WTC11 (cell line): ENCODE data around the gene SLC7A8. TPM values are rescaled to one million over a fixed set of nuclear protein-coding genes. Genes with fewer than 3 reads are reported as not detected.

Experiments used
- ATAC-seq: fragments of 200-7000 bp; cut with Tn5 transposase; 2 replicates; pipeline ENCODE4 v1.10.0; 2021; ENCODE audit warnings: mild to moderate bottlenecking, moderate library complexity
- CTCF ChIA-PET: fragments of 300-600 bp; sonication (Branson Sonifier 250); formaldehyde crosslinking; loops from one replicate; lab custom pipeline; 2021; ENCODE audit warnings: antibody characterized with exemption; lab: Charles Lee
- POLR2A ChIA-PET: fragments of 350-600 bp; sonication (Branson Sonifier 250); formaldehyde crosslinking; loops from one replicate; lab custom pipeline; 2021; ENCODE audit warnings: antibody characterized with exemption; lab: Charles Lee
- DNase-seq: peaks from one replicate; pipeline ENCODE4 v3.0.0; 2021; ENCODE audit warnings: low spot score
- H3K27ac Mint-ChIP-seq: 2 replicates; pipeline ENCODE4 v1.8.0; 2021; ENCODE audit warnings: mixed read lengths
- H3K27me3 Mint-ChIP-seq: 2 replicates; pipeline ENCODE4 v1.8.0; 2021; ENCODE audit warnings: low read depth, mild to moderate bottlenecking, moderate library complexity, mixed read lengths
- H3K36me3 Mint-ChIP-seq: 2 replicates; pipeline ENCODE4 v1.8.0; 2021; ENCODE audit warnings: mixed read lengths
- H3K4me1 Mint-ChIP-seq: 2 replicates; pipeline ENCODE4 v1.8.0; 2022; ENCODE audit warnings: mixed read lengths
- H3K4me3 Mint-ChIP-seq: 2 replicates; pipeline ENCODE4 v1.8.0; 2021; ENCODE audit warnings: mild to moderate bottlenecking, moderate library complexity, mixed read lengths
- H3K9me3 Mint-ChIP-seq: 2 replicates; pipeline ENCODE4 v1.8.0; 2021; ENCODE audit warnings: mixed read lengths
- ATF1 ChIP-seq: sonication (generic); formaldehyde crosslinking; IDR thresholded peaks from 2 replicates; pipeline ENCODE4 v1.8.1; 2023; ENCODE audit warnings: mild to moderate bottlenecking, moderate library complexity, missing genetic modification reagents
- CBFB ChIP-seq: sonication (generic); formaldehyde crosslinking; IDR thresholded peaks from 2 replicates; pipeline ENCODE4 v1.8.1; 2022; ENCODE audit warnings: mild to moderate bottlenecking, low read depth, missing genetic modification reagents
- CREB1 ChIP-seq: sonication (generic); formaldehyde crosslinking; IDR thresholded peaks from 2 replicates; pipeline ENCODE4 v1.8.0; 2023; ENCODE audit warnings: mild to moderate bottlenecking, missing genetic modification reagents
- ELF4 ChIP-seq: sonication (generic); formaldehyde crosslinking; IDR thresholded peaks from 2 replicates; pipeline ENCODE4 v1.8.1; 2022; ENCODE audit warnings: low read depth, mild to moderate bottlenecking, moderate library complexity, missing genetic modification reagents
- ESRRA ChIP-seq: sonication (generic); formaldehyde crosslinking; IDR thresholded peaks from 2 replicates; pipeline ENCODE4 v1.8.1; 2022; ENCODE audit warnings: mild to moderate bottlenecking, missing genetic modification reagents, borderline replicate concordance
- ETV6 ChIP-seq: sonication (generic); formaldehyde crosslinking; IDR thresholded peaks from 2 replicates; pipeline ENCODE4 v1.8.1; 2022; ENCODE audit warnings: mild to moderate bottlenecking, missing genetic modification reagents
- GABPB1 ChIP-seq: sonication (generic); formaldehyde crosslinking; IDR thresholded peaks from 2 replicates; pipeline ENCODE4 v1.8.1; 2023; ENCODE audit warnings: mild to moderate bottlenecking, missing genetic modification reagents
- NFYB ChIP-seq: sonication (generic); formaldehyde crosslinking; conservative IDR thresholded peaks from 2 replicates; pipeline ENCODE4 v1.8.0; 2022; ENCODE audit warnings: low read depth, missing genetic modification reagents
- SP1 ChIP-seq: sonication (generic); formaldehyde crosslinking; conservative IDR thresholded peaks from 2 replicates; pipeline ENCODE4 v1.8.1; 2022; ENCODE audit warnings: missing genetic modification reagents
- TP53 ChIP-seq: sonication (generic); formaldehyde crosslinking; IDR thresholded peaks from 2 replicates; pipeline ENCODE4 v1.8.1; 2023; ENCODE audit warnings: mild to moderate bottlenecking, missing genetic modification reagents
- total RNA-seq: library from RNA; stranded (reverse); gene quantifications from 3 replicates; pipeline ENCODE4 v1.2.3, GENCODE V29; 2021
- TF ChIP-seq, protein P1 (sequence below): sonication (generic); formaldehyde crosslinking; conservative IDR thresholded peaks from 2 replicates; pipeline ENCODE4 v1.8.1; 2022; ENCODE audit warnings: mild to moderate bottlenecking, missing genetic modification reagents
- TF ChIP-seq, protein P2 (sequence below): sonication (generic); formaldehyde crosslinking; IDR thresholded peaks from 2 replicates; pipeline ENCODE4 v1.8.1; 2023; ENCODE audit warnings: mild to moderate bottlenecking, missing genetic modification reagents, moderate library complexity
- TF ChIP-seq, protein P3 (sequence below): sonication (generic); formaldehyde crosslinking; IDR thresholded peaks from 2 replicates; pipeline ENCODE4 v1.8.0; 2022; ENCODE audit warnings: mild to moderate bottlenecking, missing genetic modification reagents
- TF ChIP-seq, protein P4 (sequence below): sonication (generic); formaldehyde crosslinking; IDR thresholded peaks from 2 replicates; pipeline ENCODE4 v1.8.0; 2023; ENCODE audit warnings: mild to moderate bottlenecking, missing genetic modification reagents
- TF ChIP-seq, protein P5 (sequence below): fragments of 250-450 bp; sonication (Bioruptor Pico); IDR thresholded peaks from 2 replicates; pipeline ENCODE4 v1.9.0; 2021; ENCODE audit warnings: moderate library complexity, mild to moderate bottlenecking, inconsistent platforms, borderline replicate concordance
- TF ChIP-seq, protein P6 (sequence below): fragments of 250-450 bp; sonication (Bioruptor Pico); IDR thresholded peaks from 2 replicates; pipeline ENCODE4 v1.9.0; 2021; ENCODE audit warnings: mild to moderate bottlenecking
- TF ChIP-seq, protein P7 (sequence below): sonication (generic); formaldehyde crosslinking; IDR thresholded peaks from 2 replicates; pipeline ENCODE4 v1.8.1; 2023; ENCODE audit warnings: mild to moderate bottlenecking, missing genetic modification reagents, moderate library complexity
- TF ChIP-seq, protein P8 (sequence below): sonication (generic); formaldehyde crosslinking; IDR thresholded peaks from 2 replicates; pipeline ENCODE4 v1.8.1; 2022; ENCODE audit warnings: mild to moderate bottlenecking, missing genetic modification reagents, moderate library complexity, borderline replicate concordance
- TF ChIP-seq, protein P9 (sequence below): fragments of 250-450 bp; sonication (Bioruptor Pico); IDR thresholded peaks from 2 replicates; pipeline ENCODE4 v2.1.2; 2022; ENCODE audit warnings: mild to moderate bottlenecking, moderate library complexity
- TF ChIP-seq, protein P10 (sequence below): sonication (generic); formaldehyde crosslinking; IDR thresholded peaks from 2 replicates; pipeline ENCODE4 v1.8.0; 2022; ENCODE audit warnings: missing genetic modification reagents
- TF ChIP-seq, protein P11 (sequence below): sonication (generic); formaldehyde crosslinking; IDR thresholded peaks from 2 replicates; pipeline ENCODE4 v1.8.0; 2023; ENCODE audit warnings: missing genetic modification reagents

The SLC7A8 gene
- total RNA-seq, 1 experiment from 2014 or later, result 207 TPM

DNA sequence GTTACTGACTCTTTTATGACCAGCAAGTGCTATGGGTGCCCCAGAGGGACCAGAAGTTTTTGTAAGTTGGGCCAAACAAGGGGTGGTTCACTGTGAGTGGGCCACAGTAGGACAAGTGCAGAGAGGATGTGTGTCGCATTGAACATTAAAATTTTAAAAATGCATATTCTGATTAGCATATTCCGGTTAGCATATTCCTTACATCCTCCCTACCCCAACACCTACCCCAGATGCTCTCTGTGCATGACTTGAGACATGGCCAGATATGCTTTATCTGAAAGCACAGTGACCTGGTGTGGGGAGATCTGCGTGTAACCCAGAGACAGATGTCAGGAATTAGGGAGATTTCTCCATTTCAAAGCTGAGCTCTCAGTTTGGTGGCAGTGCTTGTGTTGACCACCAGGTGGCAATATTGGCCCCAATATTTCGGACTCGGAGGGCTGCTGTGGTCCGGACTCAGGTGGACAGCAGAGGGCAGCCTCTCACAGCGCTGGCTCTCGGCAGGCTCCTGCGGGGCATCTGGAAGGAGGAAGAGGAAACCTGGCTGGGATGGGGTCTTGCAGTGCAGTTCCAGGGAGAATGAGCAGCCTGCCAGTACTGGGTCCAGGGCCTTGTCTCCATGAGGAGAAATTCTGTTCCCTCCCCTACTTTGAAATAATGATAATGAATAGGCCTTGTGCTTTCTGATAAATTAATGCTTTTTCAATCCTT, 62.8 kb downstream of the SLC7A8 start:
- CTCF ChIA-PET, result interaction anchor here (0.6 to 8.4 kb wide), 95 partner anchors 9 to 582 kb away, joined by 3 to 372 read pairs (median 6); partner anchors contain the start of genes ACIN1, BCL2L2, C14orf119 and CIROP
- POLR2A ChIA-PET, result interaction anchor here (0.6 to 1.4 kb wide), 7 partner anchors 26 to 182 kb away, joined by 3 to 8 read pairs (median 4); partner anchors contain the start of genes ACIN1, C14orf119 and PPP1R3E
- peak; percentile 94 for DNase-seq
- TF ChIP-seq, protein P1, sequence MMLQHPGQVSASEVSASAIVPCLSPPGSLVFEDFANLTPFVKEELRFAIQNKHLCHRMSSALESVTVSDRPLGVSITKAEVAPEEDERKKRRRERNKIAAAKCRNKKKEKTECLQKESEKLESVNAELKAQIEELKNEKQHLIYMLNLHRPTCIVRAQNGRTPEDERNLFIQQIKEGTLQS (CRISPR knock-in tag), result no peak
- TF ChIP-seq, protein P2, sequence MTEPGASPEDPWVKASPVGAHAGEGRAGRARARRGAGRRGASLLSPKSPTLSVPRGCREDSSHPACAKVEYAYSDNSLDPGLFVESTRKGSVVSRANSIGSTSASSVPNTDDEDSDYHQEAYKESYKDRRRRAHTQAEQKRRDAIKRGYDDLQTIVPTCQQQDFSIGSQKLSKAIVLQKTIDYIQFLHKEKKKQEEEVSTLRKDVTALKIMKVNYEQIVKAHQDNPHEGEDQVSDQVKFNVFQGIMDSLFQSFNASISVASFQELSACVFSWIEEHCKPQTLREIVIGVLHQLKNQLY (CRISPR knock-in tag), result no peak
- TF ChIP-seq, protein P3, sequence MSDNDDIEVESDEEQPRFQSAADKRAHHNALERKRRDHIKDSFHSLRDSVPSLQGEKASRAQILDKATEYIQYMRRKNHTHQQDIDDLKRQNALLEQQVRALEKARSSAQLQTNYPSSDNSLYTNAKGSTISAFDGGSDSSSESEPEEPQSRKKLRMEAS, result 0 out of 2 replicates have a peak, but pooled peaks have one; percentile 14
- TF ChIP-seq, protein P4, sequence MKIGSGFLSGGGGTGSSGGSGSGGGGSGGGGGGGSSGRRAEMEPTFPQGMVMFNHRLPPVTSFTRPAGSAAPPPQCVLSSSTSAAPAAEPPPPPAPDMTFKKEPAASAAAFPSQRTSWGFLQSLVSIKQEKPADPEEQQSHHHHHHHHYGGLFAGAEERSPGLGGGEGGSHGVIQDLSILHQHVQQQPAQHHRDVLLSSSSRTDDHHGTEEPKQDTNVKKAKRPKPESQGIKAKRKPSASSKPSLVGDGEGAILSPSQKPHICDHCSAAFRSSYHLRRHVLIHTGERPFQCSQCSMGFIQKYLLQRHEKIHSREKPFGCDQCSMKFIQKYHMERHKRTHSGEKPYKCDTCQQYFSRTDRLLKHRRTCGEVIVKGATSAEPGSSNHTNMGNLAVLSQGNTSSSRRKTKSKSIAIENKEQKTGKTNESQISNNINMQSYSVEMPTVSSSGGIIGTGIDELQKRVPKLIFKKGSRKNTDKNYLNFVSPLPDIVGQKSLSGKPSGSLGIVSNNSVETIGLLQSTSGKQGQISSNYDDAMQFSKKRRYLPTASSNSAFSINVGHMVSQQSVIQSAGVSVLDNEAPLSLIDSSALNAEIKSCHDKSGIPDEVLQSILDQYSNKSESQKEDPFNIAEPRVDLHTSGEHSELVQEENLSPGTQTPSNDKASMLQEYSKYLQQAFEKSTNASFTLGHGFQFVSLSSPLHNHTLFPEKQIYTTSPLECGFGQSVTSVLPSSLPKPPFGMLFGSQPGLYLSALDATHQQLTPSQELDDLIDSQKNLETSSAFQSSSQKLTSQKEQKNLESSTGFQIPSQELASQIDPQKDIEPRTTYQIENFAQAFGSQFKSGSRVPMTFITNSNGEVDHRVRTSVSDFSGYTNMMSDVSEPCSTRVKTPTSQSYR, result no peak
- TF ChIP-seq NFYB (no peak), ATF1 (CRISPR knock-in tag) (no peak), TP53 (CRISPR knock-in tag) (no peak), ESRRA (no peak), CBFB (no peak), CREB1 (CRISPR knock-in tag) (no peak), ELF4 (no peak), SP1 (CRISPR knock-in tag) (0 out of 2 replicates have a peak, but pooled peaks have one; percentile 57), GABPB1 (CRISPR knock-in tag) (peak; percentile 71; the same call in 1 of the 2 replicates), ETV6 (0 out of 2 replicates have a peak, but pooled peaks have one; percentile 64)
- TF ChIP-seq, protein P5, sequence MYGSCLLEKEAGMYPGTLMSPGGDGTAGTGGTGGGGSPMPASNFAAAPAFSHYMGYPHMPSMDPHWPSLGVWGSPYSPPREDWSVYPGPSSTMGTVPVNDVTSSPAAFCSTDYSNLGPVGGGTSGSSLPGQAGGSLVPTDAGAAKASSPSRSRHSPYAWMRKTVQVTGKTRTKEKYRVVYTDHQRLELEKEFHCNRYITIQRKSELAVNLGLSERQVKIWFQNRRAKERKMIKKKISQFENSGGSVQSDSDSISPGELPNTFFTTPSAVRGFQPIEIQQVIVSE, result no peak
- TF ChIP-seq, protein P6, sequence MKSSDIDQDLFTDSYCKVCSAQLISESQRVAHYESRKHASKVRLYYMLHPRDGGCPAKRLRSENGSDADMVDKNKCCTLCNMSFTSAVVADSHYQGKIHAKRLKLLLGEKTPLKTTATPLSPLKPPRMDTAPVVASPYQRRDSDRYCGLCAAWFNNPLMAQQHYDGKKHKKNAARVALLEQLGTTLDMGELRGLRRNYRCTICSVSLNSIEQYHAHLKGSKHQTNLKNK (CRISPR knock-in tag), result no peak
- TF ChIP-seq, protein P7, sequence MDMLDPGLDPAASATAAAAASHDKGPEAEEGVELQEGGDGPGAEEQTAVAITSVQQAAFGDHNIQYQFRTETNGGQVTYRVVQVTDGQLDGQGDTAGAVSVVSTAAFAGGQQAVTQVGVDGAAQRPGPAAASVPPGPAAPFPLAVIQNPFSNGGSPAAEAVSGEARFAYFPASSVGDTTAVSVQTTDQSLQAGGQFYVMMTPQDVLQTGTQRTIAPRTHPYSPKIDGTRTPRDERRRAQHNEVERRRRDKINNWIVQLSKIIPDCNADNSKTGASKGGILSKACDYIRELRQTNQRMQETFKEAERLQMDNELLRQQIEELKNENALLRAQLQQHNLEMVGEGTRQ, result no peak
- TF ChIP-seq, protein P8, sequence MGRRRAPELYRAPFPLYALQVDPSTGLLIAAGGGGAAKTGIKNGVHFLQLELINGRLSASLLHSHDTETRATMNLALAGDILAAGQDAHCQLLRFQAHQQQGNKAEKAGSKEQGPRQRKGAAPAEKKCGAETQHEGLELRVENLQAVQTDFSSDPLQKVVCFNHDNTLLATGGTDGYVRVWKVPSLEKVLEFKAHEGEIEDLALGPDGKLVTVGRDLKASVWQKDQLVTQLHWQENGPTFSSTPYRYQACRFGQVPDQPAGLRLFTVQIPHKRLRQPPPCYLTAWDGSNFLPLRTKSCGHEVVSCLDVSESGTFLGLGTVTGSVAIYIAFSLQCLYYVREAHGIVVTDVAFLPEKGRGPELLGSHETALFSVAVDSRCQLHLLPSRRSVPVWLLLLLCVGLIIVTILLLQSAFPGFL (CRISPR knock-in tag), result no peak
- TF ChIP-seq, protein P9, sequence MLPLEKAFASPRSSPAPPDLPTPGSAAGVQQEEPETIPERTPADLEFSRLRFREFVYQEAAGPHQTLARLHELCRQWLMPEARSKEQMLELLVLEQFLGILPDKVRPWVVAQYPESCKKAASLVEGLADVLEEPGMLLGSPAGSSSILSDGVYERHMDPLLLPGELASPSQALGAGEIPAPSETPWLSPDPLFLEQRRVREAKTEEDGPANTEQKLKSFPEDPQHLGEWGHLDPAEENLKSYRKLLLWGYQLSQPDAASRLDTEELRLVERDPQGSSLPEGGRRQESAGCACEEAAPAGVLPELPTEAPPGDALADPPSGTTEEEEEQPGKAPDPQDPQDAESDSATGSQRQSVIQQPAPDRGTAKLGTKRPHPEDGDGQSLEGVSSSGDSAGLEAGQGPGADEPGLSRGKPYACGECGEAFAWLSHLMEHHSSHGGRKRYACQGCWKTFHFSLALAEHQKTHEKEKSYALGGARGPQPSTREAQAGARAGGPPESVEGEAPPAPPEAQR, result no peak
- TF ChIP-seq, protein P10, sequence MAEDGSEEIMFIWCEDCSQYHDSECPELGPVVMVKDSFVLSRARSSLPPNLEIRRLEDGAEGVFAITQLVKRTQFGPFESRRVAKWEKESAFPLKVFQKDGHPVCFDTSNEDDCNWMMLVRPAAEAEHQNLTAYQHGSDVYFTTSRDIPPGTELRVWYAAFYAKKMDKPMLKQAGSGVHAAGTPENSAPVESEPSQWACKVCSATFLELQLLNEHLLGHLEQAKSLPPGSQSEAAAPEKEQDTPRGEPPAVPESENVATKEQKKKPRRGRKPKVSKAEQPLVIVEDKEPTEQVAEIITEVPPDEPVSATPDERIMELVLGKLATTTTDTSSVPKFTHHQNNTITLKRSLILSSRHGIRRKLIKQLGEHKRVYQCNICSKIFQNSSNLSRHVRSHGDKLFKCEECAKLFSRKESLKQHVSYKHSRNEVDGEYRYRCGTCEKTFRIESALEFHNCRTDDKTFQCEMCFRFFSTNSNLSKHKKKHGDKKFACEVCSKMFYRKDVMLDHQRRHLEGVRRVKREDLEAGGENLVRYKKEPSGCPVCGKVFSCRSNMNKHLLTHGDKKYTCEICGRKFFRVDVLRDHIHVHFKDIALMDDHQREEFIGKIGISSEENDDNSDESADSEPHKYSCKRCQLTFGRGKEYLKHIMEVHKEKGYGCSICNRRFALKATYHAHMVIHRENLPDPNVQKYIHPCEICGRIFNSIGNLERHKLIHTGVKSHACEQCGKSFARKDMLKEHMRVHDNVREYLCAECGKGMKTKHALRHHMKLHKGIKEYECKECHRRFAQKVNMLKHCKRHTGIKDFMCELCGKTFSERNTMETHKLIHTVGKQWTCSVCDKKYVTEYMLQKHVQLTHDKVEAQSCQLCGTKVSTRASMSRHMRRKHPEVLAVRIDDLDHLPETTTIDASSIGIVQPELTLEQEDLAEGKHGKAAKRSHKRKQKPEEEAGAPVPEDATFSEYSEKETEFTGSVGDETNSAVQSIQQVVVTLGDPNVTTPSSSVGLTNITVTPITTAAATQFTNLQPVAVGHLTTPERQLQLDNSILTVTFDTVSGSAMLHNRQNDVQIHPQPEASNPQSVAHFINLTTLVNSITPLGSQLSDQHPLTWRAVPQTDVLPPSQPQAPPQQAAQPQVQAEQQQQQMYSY, result peak; percentile 77
- TF ChIP-seq, protein P11, sequence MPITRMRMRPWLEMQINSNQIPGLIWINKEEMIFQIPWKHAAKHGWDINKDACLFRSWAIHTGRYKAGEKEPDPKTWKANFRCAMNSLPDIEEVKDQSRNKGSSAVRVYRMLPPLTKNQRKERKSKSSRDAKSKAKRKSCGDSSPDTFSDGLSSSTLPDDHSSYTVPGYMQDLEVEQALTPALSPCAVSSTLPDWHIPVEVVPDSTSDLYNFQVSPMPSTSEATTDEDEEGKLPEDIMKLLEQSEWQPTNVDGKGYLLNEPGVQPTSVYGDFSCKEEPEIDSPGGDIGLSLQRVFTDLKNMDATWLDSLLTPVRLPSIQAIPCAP, result no peak

More for the DNA sequence above, 62.8 kb downstream of the SLC7A8 start:
- peak; percentile 79 for ATAC-seq
- Mint-ChIP-seq H3K27ac (peak overlapping the region; percentile 30; the same call in 1 of the 2 replicates), H3K4me1 (peaks cover 61% of the 10 kb centered on the region), H3K4me3 (no peak overlapping the region), H3K27me3 (peaks cover 4% of the 10 kb centered on the region; the same call in 1 of the 2 replicates), H3K36me3 (no peaks in the 10 kb centered on the region), H3K9me3 (no peaks in the 10 kb centered on the region)
